Right renal cortex interstitium (tissue), 3 donors: ENCODE data around the gene STX2. TPM values are rescaled to one million over a fixed set of nuclear protein-coding genes. Genes with fewer than 3 reads are reported as not detected.
"Not testable (repeated sequence)": the region's sequence is repeated elsewhere in the genome, so short reads cannot be mapped to it uniquely, and the experiment has no call there.

Experiments used
- DNase-seq, 3 donors: peaks; one replicate each; pipeline ENCODE4 v3.0.0-alpha.2; 2013; ENCODE audit warnings: low read depth in 3 of 3, low spot score in 2 of 3
- polyA plus RNA-seq, 3 donors: library from polyadenylated mRNA; unstranded; fragments of 120-200 nt; gene quantifications; one replicate each; pipeline ENCODE4 v1.2.1, GENCODE V29; 2013; ENCODE audit not compliant: insufficient read length in 3 of 3

Gene STX2
- polyA plus RNA-seq, 3 donors: 26.7 to 28.2 (median 27.9) TPM

DNA sequence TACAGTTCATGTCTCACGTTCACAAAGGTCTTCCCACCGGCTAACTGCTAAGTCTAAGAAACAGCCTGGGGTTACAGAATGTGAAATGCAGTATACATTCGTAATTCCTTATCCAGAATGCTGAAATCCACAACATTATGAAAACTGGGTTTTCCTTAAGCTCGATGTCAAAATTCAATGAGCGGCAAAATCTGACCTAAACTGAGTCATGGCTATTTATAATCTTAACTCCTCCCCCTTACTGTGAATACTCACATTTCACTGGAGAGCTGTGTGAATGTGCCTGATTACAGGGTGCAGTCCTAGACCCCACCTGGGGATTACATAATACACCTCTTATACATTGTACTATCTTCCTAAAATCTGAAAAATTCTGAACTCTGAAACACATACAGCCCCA is 35.3 kb downstream of the STX2 start:
- no peak for DNase-seq

DNA sequence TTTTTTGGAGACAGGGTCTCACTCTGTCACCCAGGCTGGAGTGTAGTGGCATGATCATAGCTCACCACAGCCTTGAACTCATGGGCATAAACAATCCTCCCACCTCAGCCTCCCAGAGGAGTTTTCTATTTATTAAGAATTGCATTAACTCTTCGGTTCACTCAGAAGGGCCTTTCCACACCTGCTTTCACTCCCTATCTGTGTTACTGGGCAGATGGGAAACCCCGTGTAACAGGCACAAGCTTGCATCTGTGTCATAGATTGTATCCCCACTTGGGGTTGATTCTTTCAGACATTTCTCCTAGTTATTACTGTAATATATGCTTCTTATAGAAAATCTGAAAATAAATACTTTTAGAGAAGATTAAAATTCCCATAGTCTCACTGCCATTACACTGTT is 38.7 kb downstream of the STX2 start:
- no peak for DNase-seq

DNA sequence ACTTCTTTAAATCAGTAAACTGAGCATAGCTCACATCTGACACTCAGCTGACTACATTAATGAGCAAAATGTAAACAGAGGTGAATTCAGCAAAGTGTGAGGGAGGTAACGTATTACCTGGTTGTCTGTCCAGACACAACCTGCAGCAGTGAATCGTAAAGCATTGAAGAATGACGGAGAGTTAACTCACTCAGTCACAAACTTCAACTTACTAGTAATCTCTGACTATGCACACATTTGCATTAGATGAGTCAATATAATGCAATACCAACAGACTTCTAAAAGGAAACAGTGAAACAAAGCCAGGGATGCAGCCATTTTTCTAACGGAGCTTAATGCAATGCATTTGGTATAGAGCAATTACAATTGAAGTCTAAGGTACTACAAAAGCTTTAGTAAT is 40.0 kb downstream of the STX2 start:
- DNase-seq: no peak

DNA sequence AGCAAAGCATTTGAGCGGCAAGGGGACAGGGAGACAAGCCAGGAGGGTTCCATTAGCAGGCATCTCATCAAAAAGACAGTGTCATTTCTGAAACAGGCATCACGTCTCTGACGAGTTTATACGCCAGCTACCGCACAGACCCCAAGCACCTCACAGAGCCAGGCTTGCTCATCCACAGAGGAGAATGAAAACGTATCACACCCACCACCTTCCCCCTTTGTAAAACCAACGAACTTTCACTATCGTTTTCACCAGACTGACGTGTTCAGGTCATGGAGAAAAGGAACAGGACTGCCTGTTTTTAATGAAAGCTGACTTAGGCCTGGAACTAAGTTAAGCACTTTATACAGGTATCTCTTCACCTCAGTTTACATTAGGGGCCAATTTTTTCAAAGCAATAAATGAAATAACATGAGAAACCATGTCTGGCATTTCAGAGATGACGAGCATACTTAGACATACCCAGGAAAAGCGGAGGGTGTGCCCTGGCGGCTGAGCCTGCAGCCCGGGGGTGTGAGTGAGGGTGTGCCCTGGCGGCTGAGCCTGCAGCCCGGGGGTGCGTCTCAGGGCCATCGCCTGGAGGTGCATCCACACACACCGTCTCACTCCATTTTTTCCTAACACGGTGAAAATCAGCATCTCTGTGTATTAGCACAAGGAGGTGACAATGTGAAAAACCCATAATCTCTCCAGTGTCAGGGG is 41.9 kb downstream of the STX2 start:
- DNase-seq: no peak

DNA sequence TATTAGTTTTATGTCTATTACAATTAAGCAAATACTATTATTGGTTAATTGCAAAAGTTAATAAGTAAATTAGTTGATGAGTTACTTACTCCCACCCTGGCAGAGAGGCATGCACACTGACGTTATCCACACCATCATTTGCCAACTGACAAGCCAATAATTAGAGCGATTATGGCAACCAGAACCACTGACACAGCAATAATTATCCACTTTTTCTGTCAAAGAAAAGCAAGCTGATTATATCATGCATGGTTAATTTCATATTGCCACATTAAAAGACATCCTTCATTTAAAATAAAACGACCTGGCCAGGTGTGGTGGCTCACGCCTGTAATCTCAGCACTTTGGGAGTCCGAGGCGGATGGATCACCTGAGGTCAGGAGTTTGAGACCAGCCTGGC is 43.1 kb downstream of the STX2 start:
- DNase-seq: no peak

DNA sequence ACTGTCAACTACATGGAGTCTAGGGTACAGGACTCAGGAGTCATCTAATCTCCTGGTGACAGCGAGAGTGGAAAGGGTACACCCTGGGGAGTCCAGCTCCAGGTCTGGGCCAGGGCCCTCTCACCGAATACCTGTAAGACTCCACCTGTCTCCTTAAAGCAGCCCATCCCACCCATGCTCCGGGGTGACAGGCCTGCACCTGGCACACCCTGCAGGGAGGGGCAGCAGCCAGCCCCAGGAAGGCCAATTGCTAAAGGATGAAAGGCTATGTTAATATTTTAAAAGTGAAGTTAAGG is 45.5 kb downstream of the STX2 start:
- DNase-seq: no peak

DNA sequence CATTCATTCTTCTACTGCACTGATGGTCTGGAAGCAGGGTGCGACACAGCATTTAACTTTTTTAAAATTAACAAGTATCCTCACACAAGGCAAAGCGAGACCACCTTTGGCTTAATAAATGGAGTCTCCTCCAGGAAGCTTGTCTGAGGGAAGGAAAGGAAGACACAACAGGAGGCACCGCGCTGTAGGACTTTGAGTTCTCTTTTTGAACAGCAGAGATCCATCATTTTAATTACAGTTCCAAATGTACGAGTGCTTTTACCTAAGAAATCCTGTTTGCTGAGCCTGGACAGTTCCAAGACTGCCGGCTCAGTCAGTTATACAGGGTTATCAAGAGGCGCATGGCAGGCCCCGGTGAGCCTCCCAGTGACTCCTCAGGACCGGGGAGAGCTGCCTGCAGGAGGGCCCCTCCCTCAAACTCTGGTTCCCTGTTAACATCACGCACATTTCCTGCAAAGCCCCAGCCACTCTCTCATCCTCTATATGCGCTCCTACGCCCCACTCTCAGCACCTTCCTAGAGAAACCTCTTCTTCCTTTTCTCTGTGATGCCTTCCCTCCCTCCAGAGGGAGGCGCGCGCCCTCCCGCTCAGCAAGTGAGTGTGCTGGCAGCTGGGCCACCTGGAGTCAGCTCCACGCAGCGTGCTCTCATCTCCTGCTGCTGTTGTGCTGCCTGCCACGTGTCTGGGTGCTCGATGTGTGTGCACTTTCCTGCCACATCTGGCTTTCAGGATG is 46.1 kb downstream of the STX2 start:
- peak in 1 of 3 donors; percentile 7 for DNase-seq

DNA sequence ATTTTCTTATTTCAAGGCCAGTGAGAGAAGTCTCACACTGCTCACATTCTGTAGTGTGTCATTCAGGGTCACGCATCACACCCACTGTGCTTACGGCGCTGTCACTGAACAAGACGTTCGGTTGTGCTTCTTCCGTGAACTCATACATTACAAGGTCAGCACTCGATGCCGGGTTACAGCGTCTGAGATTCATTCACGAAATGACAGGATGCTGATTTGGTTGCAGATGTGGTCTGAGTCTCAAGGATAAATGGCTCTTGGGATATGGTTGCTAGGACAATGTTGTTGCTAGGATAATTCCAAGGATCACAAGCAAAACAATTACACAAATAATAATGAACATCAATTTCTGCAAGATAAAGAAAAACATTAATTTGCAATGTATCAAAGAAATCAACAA is 47.4 kb downstream of the STX2 start:
- no peak for DNase-seq

DNA sequence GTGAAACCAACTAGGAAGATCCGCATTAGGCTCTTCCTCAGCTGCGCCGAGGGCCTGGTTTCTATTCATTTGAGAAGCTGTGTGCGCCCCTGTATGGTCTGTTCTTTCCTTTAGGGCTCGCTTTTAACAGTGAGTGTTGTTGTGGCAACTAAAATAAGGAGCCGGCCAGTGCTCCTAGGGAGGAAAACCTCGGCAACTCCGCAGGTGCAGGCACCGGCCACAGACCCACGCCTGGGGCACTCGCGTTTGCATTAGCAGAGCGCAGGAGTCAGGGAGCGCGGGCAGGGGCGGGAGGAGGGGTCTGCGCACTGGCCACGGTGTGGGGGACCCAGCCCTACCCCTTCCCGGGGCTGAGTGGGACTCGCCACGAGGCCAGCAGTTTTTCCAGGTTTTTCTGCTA is 50.5 kb downstream of the STX2 start:
- no peak for DNase-seq

DNA sequence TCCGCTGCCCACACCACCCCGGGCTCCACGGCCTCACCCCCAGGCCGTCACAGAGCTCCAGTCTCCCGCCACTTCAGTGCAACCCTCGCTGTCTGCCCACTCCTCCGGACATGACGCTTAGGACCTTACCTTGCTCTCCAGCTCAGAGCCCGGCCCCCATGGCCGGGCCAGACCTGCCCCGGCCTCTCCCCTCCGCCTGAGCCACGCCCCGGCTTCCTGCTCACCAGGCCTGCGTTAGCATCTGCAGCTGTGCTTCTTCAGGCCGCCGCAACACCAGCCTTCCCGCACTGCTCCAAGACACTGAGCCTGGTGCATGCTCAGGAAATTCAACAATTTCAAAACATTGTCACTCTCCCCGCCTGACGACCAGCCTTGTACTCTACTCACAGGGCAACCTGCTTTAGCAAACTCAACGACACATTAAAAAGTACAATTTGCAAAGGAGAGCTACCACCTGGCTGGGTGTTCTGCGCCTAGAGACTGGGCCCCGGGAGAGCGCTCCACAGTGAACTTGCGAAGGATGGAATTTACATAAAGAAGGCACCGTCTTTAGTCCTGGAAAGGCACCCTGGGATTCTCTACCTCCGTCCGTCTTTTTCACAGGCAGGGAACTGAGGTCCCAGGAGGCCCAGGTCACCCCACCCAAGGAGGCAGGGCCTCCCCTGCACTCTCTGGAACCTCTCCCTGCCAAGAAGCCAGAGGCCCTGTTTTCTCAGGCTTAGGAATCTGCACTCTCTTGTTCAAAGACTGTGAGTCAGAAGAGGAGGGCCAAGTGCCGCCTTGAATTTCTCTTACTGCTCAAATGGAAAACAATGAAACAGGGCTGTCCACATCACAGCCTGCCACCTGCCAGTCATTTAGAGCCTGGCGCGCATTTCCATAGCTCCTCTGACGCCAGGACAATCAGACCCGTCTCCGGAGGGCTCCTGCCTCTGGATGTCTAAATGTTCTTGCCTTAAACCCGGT is 51.3 kb downstream of the STX2 start:
- DNase-seq: no peak

DNA sequence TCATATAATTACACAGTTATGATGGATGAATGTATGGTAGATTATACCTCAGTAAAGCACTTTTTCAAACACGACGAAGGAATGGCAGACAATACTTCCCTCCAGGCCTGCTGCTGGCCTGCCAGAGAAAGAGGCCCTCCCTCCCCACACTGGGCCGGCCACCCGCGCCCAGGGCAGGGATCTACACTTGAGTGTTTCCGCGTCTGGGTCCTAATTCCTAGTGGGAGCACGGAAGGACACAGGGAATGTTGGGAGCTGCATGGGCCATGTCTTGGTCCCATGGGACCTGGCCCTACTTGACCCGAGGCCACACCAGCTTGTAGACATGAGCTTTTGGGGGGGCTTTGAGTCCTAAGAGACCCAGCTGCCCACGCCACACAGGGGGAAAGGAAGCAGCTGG is 52.0 kb downstream of the STX2 start:
- no peak for DNase-seq

DNA sequence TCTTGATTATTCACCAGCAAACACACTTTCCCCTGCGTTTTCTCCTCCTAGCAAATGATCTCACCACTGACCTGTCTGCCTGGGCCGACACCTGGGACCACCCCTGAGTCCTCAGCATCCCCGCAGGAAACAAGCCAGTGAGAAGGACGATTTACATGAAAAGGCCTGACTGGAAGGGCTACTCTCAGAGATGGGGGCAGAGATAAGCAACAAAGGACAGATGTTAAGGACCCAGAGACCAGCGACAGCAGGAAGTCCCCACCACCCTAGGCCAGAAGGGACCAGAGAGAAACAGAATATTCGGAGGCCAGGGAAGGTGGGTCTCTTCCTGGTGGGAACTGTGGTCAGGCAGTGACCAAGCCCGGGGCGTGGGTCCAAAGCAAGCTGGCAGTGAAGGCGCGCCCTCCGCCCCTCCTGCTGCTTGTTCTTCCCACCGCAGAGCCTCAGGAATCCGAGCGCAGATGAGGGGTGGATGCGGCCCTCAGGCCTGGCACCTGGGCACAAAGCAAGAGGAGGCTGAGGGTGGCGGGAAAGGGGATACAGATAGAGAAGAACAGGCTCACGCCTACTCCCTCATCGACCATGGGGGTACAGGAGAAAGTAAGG is 55.8 kb downstream of the STX2 start:
- DNase-seq: no peak

DNA sequence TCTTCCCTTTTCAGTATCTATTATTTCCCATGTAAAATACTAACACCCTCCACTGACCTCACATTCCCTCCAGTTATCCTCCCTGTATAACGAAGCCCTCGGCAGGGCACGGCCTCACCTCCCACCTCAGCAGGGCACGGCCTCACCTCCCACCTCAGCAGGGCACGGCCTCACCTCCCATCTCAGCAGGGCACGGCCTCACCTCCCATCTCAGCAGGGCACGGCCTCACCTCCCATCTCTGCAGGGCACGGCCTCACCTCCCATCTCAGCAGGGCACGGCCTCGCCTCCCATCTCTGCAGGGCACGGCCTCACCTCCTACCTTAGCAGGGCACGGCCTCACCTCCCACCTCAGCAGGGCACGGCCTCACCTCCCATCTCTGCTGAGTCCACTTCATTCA is 56.8 kb downstream of the STX2 start:
- DNase-seq: not testable (repeated sequence)

DNA sequence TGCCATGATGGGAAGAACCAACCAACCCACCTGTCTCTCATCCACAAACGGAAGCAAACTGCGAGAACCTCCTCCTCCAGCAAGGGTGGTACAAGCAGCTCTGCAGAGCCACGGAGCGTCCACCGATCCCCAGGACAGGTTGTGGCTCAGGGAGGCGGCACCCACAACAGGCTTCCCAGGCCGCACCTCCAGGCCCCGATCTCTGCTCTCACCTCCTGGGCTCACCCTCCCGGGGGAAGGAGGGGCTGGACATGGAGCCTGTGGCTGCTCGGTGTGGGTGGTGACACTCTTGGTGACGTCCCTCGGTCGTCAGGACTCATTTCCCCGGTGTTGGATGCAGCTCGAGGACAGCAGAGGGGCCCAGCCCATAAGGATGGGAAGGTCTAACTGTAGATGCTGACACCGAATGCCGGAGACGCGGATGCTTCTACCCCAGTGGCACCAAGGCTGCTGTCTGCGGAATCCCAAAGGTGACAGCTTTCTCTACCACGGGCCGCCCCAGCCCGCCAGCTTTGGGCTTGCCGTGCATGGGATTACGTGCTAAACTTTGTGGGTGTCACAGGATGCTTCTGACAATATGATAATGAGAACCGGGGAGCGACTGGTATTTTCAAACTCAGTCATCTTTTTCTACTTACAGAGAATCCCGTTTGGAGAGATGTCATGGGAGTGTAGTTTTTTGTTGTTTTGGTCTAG is 58.0 kb downstream of the STX2 start:
- no peak for DNase-seq

DNA sequence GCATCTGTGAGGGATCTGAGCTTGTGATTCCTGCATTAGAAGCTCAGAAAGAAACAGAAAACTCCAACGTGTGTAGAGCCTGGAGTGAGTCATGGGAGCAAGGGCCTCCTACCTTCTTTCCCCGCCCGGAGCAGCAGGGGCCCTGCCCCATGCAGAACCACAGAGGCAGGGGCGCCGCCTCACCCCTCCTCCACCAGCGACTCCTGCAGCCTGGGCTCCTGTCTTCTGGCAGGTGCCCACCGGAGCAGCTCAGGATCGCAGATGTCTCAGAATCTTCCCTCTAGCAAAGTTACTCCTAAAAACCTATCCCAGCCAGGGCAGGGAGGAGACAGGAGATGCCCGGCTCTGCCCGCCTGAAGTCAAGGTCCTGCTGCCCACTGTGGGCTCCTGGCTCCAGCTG is 58.7 kb downstream of the STX2 start:
- DNase-seq: no peak

DNA sequence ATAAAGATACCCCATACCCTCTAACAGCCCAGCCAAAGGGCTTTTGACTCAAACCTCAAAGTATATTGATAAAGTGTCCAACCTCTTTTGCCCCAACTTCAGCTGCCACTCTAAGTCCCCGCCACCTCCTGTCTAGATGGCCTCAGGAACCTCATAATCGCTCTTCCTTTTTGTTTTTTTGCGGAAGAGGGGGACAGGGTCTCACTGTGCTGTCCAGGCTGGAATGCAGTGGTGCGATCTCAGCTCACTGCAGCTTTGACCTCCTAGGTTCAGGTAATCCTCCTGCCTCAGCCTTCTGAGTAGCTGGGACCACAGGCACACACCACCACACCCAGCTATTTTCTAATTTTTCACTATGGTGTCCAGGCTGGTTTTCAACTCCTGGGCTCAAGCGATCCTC is 60.3 kb downstream of the STX2 start:
- DNase-seq: no peak

DNA sequence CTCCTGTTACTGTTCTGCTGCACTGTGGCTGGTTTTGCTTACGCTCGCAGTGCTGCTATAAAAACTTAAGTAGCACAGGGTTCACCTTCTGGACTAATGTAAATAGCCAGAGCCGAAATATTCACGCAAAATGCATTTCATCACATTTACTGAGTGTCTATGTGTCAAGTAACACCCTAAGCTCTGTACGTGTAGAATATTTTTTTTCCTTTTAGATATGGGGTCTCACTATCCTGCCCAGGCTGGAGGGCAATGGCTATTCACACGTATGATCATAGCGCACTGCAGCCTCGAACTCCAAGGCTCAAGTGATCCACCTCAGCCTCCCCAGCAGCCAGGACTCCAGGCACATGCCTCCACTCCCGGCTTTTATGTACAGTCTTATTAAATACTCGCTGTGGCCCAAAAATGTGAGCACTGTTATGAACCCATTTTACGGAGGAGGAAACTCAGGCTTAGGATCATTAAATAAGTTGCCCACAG is 62.2 kb downstream of the STX2 start:
- no peak for DNase-seq

DNA sequence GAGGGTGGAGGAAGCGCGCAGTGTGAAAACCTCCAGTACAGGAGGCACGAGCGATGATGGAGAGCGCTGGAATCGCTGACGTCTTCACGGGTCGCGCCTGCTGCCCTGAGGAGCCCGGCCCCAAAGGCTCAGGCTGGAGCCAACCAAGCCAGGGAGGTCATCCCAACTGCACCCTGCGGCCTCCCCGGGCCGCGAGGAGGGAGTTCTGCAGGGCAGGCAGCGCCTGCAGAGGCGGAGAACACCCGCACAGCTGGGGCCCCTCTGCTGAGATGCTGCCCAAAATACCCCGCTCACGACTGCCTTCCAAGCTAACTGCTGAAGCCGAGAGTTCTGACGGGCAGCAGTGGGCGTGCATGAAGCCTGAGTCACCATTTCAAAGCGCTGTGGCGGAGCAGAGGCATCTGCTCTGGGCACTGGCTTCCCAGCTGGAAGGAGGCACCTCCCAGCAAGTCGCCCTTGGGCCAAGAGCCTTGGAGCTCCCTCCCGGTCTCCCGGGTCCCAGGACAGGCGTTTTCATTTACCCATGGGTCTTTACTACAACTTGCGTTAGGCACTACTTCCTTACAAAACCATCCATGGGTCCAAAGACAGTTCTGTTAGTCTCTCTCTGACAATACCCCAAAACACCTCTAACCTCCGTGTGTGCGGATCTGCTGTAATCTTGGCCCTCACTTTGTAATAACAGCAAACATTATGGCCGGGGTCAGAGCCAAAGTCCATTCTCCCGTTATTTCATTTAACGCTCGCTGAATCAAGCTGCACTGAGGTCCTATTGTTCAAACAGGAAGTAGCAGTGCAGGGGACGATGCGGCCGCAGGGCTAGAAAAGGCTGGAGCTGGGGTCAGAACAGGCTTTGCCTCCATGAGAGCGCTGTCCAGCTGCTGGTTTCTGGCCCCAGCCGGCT is 62.8 kb downstream of the STX2 start:
- DNase-seq: peak; percentile 41 to 70 (median 45)

DNA sequence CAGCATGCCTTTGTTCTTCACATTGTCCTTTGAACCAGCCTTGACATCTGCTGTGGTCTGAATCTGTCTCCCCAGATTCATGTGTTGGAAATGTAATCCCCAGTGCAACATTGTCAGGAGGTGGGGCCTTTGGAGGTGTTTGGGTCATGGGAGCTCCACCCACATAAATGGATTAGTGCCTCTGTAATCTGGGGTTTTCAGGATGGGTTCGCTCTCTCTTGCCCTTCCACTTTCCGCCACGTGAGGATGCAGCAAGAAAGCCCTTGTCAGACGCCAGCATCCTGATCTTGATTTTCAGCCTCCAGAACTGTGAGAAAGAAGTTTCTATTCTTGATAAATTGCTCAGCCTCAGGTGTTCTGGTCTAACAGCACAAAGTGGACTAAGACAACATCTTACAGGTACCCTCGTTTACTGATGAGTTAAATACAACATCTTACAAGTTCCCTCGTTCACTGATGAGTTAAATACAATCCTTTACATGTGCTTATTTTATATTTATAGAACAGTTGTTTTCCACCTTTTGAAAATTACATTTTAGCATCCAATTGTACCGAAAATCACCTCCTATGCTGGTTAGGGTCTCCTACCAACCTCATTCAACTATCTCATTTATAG is 68.5 kb downstream of the STX2 start:
- DNase-seq: no peak
